Measurements from ENCODE around the gene SPATC1L.
"Not testable (repeated sequence)": the region's sequence is repeated elsewhere in the genome, so short reads cannot be mapped to it uniquely, and the experiment has no call there.

SPATC1L gene

GRCh38 chr21:46147429-46147828 lies 36.8 kb downstream of the SPATC1L start:
- not testable (repeated sequence) for FAIRE-seq; DNase-seq (ENCODE audit: insufficient read length, low spot score)
- peak; percentile 52 for TF ChIP-seq CTCF (IDR thresholded peaks at IDR 0.05; ENCODE audit: insufficient read depth, missing control alignments)

- FAIRE-seq (no peak), DNase-seq (ENCODE audit: insufficient read length, low spot score) (no peak)
- no peak for TF ChIP-seq CTCF (IDR thresholded peaks at IDR 0.05; ENCODE audit: insufficient read depth, missing control alignments)
These were observed 37.4 kb downstream of the SPATC1L start for GRCh38 chr21:46146856-46147255.

- no peak for TF ChIP-seq CTCF (IDR thresholded peaks at IDR 0.05; ENCODE audit: insufficient read depth, missing control alignments)
- no peak for FAIRE-seq
- no peak for DNase-seq (ENCODE audit: insufficient read length, low spot score)
These were observed 38.2 kb downstream of the SPATC1L start for GRCh38 chr21:46145840-46146691.

GRCh38 chr21:46145159-46145839 lies 39.0 kb downstream of the SPATC1L start:
- FAIRE-seq (no peak), DNase-seq (ENCODE audit: insufficient read length, low spot score) (no peak)
- TF ChIP-seq CTCF (IDR thresholded peaks at IDR 0.05; ENCODE audit: insufficient read depth, missing control alignments) = no peak

- TF ChIP-seq CTCF (IDR thresholded peaks at IDR 0.05; ENCODE audit: insufficient read depth, missing control alignments) = no peak
- DNase-seq (ENCODE audit: insufficient read length, low spot score) (no peak), FAIRE-seq (no peak)
These were observed 39.7 kb downstream of the SPATC1L start for GRCh38 chr21:46144464-46145070.

GRCh38 chr21:46142582-46143473 lies 41.4 kb downstream of the SPATC1L start:
- no peak for DNase-seq (ENCODE audit: insufficient read length, low spot score)
- no peak for FAIRE-seq
- TF ChIP-seq CTCF (IDR thresholded peaks at IDR 0.05; ENCODE audit: insufficient read depth, missing control alignments) = no peak

Data from D721Med (cell line).